ENCODE measurements around the gene IMMP1L. TPM values are rescaled to one million over a fixed set of nuclear protein-coding genes. Genes with fewer than 3 reads are reported as not detected.
"Not testable (repeated sequence)": the region's sequence is repeated elsewhere in the genome, so short reads cannot be mapped to it uniquely, and the experiment has no call there.

The IMMP1L gene
- polyA plus RNA-seq (2012; ENCODE audit: insufficient read depth, insufficient read length) = 52.1 TPM

GRCh38 chr11:31509429-31510345, at the start of gene IMMP1L, which contains the start of gene ELP4:
Gene IMMP1L (minus strand): TSS chr11:31509622. CDS start chr11:31463276, 46,346 bp downstream.
Gene ELP4 (plus strand): TSS chr11:31509767. CDS start chr11:31509785, 18 bp downstream.
- H3K4me3 ChIP-seq (ENCODE audit: low read length) = peak within 1 kb of the TSS; percentile 95
- DNase-seq (ENCODE audit: low read depth, low spot score) = peak; percentile 96

- no peak for DNase-seq (ENCODE audit: low read depth, low spot score)
- no peak overlapping the region for H3K4me3 ChIP-seq (ENCODE audit: low read length)
Observed at GRCh38 chr11:31558001-31558400, 48.6 kb upstream of the IMMP1L start.

GRCh38 chr11:31555938-31556337, 46.5 kb upstream of the IMMP1L start:
- DNase-seq (ENCODE audit: low read depth, low spot score) = no peak

GRCh38 chr11:31542862-31543261, 33.4 kb upstream of the IMMP1L start:
- DNase-seq (ENCODE audit: low read depth, low spot score) = no peak
- H3K4me3 ChIP-seq (ENCODE audit: low read length) = no peak overlapping the region

More at GRCh38 chr11:31555938-31556337, 46.5 kb upstream of the IMMP1L start:
- no peak overlapping the region for H3K4me3 ChIP-seq (ENCODE audit: low read length)

GRCh38 chr11:31535479-31535878, 26.1 kb upstream of the IMMP1L start:
- no peak overlapping the region for H3K4me3 ChIP-seq (ENCODE audit: low read length)
- no peak for DNase-seq (ENCODE audit: low read depth, low spot score)

- no peak overlapping the region for H3K4me3 ChIP-seq (ENCODE audit: low read length)
- no peak for DNase-seq (ENCODE audit: low read depth, low spot score)
Observed at GRCh38 chr11:31531293-31531692, 21.9 kb upstream of the IMMP1L start.

- DNase-seq (ENCODE audit: low read depth, low spot score) = no peak
Observed at GRCh38 chr11:31529701-31530100, 20.3 kb upstream of the IMMP1L start.

GRCh38 chr11:31529189-31529588, 19.8 kb upstream of the IMMP1L start:
- no peak for DNase-seq (ENCODE audit: low read depth, low spot score)

More at GRCh38 chr11:31529701-31530100, 20.3 kb upstream of the IMMP1L start:
- no peak overlapping the region for H3K4me3 ChIP-seq (ENCODE audit: low read length)

GRCh38 chr11:31521497-31522150, 12.2 kb upstream of the IMMP1L start:
- no peak overlapping the region for H3K4me3 ChIP-seq (ENCODE audit: low read length)
- no peak for DNase-seq (ENCODE audit: low read depth, low spot score)

More at GRCh38 chr11:31529189-31529588, 19.8 kb upstream of the IMMP1L start:
- H3K4me3 ChIP-seq (ENCODE audit: low read length) = no peak overlapping the region

GRCh38 chr11:31512117-31512516, 2.7 kb upstream of the IMMP1L start:
- no peak for DNase-seq (ENCODE audit: low read depth, low spot score)
- H3K4me3 ChIP-seq (ENCODE audit: low read length) = no peak overlapping the region

- peak; percentile 19 for DNase-seq (ENCODE audit: low read depth, low spot score)
- H3K4me3 ChIP-seq (ENCODE audit: low read length) = peak overlapping the region; percentile 95
Observed at GRCh38 chr11:31509051-31509428, 382 bp downstream of the IMMP1L start.

GRCh38 chr11:31500560-31500959, 8.9 kb downstream of the IMMP1L start:
- no peak overlapping the region for H3K4me3 ChIP-seq (ENCODE audit: low read length)
- DNase-seq (ENCODE audit: low read depth, low spot score) = no peak

- no peak for DNase-seq (ENCODE audit: low read depth, low spot score)
- H3K4me3 ChIP-seq (ENCODE audit: low read length) = no peak overlapping the region
Observed at GRCh38 chr11:31499576-31500178, 9.7 kb downstream of the IMMP1L start.

GRCh38 chr11:31493762-31494161, 15.7 kb downstream of the IMMP1L start:
- not testable (repeated sequence) for H3K4me3 ChIP-seq (ENCODE audit: low read length); DNase-seq (ENCODE audit: low read depth, low spot score)

- no peak overlapping the region for H3K4me3 ChIP-seq (ENCODE audit: low read length)
- DNase-seq (ENCODE audit: low read depth, low spot score) = no peak
Observed at GRCh38 chr11:31493235-31493634, 16.2 kb downstream of the IMMP1L start.

GRCh38 chr11:31492320-31492913, 17.0 kb downstream of the IMMP1L start:
- H3K4me3 ChIP-seq (ENCODE audit: low read length) = no peak overlapping the region
- DNase-seq (ENCODE audit: low read depth, low spot score) = no peak

GRCh38 chr11:31487848-31488247, 21.6 kb downstream of the IMMP1L start:
- H3K4me3 ChIP-seq (ENCODE audit: low read length) = no peak overlapping the region
- DNase-seq (ENCODE audit: low read depth, low spot score) = peak; percentile 31

GRCh38 chr11:31484497-31484896, 24.9 kb downstream of the IMMP1L start:
- DNase-seq (ENCODE audit: low read depth, low spot score) = no peak
- H3K4me3 ChIP-seq (ENCODE audit: low read length) = no peak overlapping the region

GRCh38 chr11:31480930-31481329, 28.5 kb downstream of the IMMP1L start:
- no peak for DNase-seq (ENCODE audit: low read depth, low spot score)
- no peak overlapping the region for H3K4me3 ChIP-seq (ENCODE audit: low read length)
